ENCODE measurements around the gene MCAT. TPM values are rescaled to one million over a fixed set of nuclear protein-coding genes. Genes with fewer than 3 reads are reported as not detected.
"Not testable (repeated sequence)": the region's sequence is repeated elsewhere in the genome, so short reads cannot be mapped to it uniquely, and the experiment has no call there.

MCAT gene
- polyA plus RNA-seq, 1 donor from 2014 or later, result 10.2 TPM

DNA sequence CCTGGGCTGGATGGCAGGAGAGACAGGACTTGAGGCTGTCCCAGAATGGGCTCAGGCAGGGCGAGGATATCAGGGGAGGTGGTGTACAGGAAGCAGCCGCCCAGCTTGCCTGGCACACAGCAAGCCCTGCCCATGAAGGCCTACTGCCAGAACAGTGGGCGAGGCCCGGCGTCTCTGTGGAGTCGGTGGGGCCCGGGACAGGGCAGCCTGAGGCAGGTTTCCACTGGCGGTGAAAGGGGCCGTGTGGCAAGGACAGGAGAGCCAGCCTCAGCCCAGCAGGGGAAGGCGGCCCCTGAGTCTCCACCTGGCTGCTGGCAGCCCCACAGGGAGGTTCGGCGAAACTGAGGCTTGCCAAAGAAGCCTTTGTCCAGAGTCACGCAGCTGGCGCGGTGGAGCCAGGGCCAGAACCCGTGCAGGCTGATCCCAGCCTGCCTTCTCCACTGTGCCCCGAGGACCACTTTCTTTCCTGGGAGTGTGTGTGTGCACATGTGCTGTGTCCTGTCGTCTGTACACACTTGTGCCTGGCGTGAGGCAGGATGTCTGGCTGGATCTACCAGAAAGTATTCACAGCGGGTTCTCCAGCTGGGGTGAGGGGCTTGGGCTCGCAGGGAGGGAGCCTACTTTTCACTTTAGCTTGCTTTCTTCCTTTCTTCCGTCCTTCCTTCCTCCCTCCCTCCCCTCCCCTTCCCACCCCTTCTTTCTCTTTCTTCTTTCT, 9.3 kb upstream of the MCAT start:
- no peaks in the 10 kb centered on the region for H3K36me3 Mint-ChIP-seq
- H3K9me3 Mint-ChIP-seq, result no peaks in the 10 kb centered on the region
- peak overlapping the region in 1 of 3 donors; percentile 53 for H3K27ac Mint-ChIP-seq
- peaks cover 11 to 21% (median 15%) of the 10 kb centered on the region in 3 donors for H3K4me1 Mint-ChIP-seq
- peaks cover 4% of the 10 kb centered on the region for H3K27me3 Mint-ChIP-seq
- peak overlapping the region; percentile 69 to 95 (median 89) for H3K4me3 Mint-ChIP-seq

DNA sequence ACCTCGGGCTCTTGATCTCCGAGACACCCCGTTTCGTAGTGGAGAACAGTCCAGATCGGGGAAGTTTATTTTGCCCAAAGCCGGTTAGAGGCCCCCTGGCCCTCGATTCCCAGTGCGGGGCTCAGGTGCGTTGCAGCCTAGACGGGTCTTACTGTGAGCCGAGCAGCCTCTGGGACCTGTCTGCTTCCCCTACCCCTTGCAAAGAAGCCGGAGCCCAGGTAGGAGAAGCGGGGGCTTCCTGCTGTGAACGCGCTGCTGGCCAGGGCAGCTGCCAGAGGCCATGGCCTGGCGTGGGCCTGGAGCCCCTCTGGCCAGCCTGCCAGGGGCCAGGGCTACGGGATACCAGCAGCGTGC, 8.8 kb upstream of the MCAT start:
- peak overlapping the region; percentile 69 to 95 (median 89) for H3K4me3 Mint-ChIP-seq
- no peaks in the 10 kb centered on the region for H3K9me3 Mint-ChIP-seq
- peaks cover 16 to 25% (median 18%) of the 10 kb centered on the region in 3 donors for H3K4me1 Mint-ChIP-seq
- peaks cover 4% of the 10 kb centered on the region for H3K27me3 Mint-ChIP-seq
- no peaks in the 10 kb centered on the region for H3K36me3 Mint-ChIP-seq
- peak overlapping the region in 1 of 3 donors; percentile 53 for H3K27ac Mint-ChIP-seq

DNA sequence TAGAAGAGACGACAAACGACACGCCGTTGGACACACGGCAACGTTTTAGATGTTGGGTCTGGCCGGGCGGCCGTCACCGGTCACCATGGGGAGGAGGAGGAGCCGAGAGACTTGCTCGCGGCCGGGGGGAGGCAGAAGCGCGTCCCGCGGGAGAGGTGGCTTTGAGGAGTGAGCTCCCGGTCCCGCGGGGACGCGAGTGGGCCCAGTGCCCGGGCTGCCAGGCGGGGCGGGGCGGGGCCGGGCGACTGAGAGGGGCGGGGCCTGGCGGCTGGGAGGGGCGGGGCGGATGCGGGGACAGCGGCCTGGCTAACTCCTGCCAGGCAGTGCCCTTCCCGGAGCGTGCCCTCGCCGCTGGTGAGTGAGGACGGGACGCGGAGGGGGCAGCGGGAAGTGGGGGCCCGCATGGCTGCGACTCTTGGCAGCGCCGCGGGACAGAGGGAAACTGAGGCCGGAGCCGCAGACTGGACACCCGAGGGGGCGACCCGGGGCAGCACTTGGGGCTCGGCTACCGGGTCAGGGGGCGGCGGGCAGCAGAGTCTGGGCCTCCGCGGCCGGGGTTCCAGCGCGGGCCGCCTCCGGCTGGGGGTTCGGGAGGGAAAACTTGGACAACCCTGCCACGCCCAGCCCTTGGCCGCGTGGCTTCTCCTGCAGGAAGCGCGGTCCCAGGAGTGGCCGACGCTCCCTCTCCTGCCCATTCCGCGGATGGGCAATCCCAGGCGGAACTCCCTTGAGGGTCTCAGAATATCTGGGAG, 8.2 kb upstream of the MCAT start, which contains the start of gene TSPO:
TSPO (plus strand) TSS at position 309 of the 752 bp plus-strand sequence. CDS start 7,680 bp downstream, outside the sequence.
- Mint-ChIP-seq H3K36me3 (no peaks in the 10 kb centered on the region), H3K9me3 (no peaks in the 10 kb centered on the region), H3K27me3 (peaks cover 4% of the 10 kb centered on the region), H3K4me3 (peak within 1 kb of the TSS; percentile 69 to 97 (median 90)), H3K27ac (peak within 1 kb of the TSS in 2 of 3 donors; percentile 53 to 86), H3K4me1 (peaks cover 17 to 25% (median 20%) of the 10 kb centered on the region in 3 donors)

DNA sequence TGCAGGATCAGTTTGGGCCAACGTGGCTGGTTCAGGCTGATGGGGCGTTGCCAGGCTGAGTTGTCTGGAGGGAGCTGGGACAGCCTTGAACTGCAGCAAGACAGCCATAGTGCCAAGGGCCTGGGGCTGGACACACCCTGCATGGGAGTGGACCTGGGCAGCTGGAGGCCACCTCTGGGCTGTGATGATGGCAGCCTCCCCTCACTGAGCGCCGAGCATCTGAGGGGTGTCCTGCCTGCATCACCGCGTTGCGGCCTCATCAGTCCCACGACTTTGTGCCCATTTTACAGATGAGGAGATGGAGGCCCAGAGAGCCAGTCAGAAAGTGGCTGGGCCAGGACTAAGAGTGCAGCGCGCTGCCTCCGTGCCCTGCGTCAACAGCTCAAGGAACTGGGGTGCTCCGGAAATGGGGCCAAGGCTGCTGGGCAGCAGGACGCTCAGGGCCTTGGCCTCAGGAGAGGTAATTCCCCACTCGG, 7.6 kb upstream of the MCAT start:
- Mint-ChIP-seq H3K4me3 (peak overlapping the region; percentile 65 to 97 (median 90)), H3K9me3 (no peaks in the 10 kb centered on the region), H3K27me3 (peaks cover 4% of the 10 kb centered on the region), H3K27ac (peak overlapping the region in 1 of 3 donors; percentile 86), H3K4me1 (peaks cover 17 to 25% (median 21%) of the 10 kb centered on the region in 3 donors), H3K36me3 (no peaks in the 10 kb centered on the region)

DNA sequence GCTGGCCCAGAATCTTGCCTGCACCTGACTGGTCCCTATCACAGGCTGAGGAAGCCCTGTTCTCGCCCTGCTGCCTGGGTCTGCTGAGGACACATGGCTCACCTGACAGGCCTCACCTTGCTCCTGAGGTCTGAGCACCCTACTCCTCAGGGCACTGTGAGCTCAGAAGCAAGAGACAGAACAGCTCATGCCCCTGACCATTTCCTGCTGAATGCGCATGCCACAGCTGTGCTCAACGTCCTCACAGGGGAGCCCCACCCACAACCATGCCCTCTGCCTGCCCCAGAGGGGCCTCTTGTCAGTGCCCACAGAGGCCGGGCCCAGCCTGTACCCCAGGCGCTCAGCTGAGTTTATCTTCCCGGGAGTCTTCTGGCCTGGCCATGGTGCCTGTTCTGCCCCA, 5.4 kb upstream of the MCAT start:
- peaks cover 17 to 26% (median 25%) of the 10 kb centered on the region in 3 donors for H3K4me1 Mint-ChIP-seq
- H3K4me3 Mint-ChIP-seq, result peak overlapping the region in 3 of 4 donors; percentile 59 to 91 (median 65)
- no peaks in the 10 kb centered on the region for H3K9me3 Mint-ChIP-seq
- H3K27ac Mint-ChIP-seq, result peak overlapping the region in 2 of 3 donors; percentile 23 to 96
- no peaks in the 10 kb centered on the region for H3K36me3 Mint-ChIP-seq
- peaks cover 4% of the 10 kb centered on the region for H3K27me3 Mint-ChIP-seq

DNA sequence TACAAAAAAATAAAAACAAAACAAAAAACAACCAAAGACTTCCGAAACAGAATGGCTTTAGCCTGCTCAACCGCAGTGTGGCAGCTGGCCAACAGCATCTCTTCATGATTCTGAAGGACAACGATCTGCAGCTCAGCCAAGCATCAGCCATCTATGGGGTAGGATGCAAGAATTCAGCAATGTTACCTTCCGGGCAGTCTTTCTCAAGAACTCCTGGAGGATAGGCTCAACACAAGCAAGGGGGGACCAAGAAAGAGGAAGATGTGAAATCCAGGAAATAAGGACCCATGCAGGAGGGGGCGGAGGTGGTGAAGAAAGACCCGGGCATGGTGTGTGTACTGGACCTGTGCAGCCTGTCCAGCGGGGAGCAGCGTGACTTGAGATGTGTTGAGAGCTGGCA, 4.6 kb upstream of the MCAT start:
- peak overlapping the region; percentile 39 to 91 (median 72) for H3K4me3 Mint-ChIP-seq
- no peaks in the 10 kb centered on the region for H3K9me3 Mint-ChIP-seq
- peak overlapping the region; percentile 23 to 96 (median 95) for H3K27ac Mint-ChIP-seq
- peaks cover 3% of the 10 kb centered on the region for H3K27me3 Mint-ChIP-seq
- H3K36me3 Mint-ChIP-seq, result no peaks in the 10 kb centered on the region
- peaks cover 17 to 27% (median 23%) of the 10 kb centered on the region in 3 donors for H3K4me1 Mint-ChIP-seq

DNA sequence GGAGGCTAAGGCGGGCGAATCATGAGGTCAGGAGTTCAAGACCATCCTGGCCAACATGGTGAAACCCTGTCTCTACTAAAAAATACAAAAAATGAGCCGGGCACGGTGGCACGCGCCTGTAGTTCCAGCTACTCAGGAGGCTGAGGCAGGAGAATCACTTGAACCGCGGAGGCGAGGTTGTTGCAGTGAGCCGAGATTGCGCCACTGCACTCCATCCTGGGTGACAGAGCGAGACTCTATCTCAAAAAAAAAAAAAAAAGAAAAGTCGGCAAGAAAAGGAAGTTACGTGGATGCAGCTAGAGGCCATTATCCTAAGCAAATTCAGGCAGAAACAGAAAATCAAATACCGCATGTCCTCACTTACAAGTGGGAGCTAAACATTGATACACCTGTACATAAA, 3.1 kb upstream of the MCAT start:
- Mint-ChIP-seq H3K4me3 (peak overlapping the region in 1 of 4 donors; percentile 5), H3K27ac (peak overlapping the region in 2 of 3 donors; percentile 2 to 96), H3K4me1 (peaks cover 17 to 30% (median 23%) of the 10 kb centered on the region in 3 donors)
- not testable (repeated sequence) for H3K9me3 Mint-ChIP-seq, H3K36me3 Mint-ChIP-seq, H3K27me3 Mint-ChIP-seq

DNA sequence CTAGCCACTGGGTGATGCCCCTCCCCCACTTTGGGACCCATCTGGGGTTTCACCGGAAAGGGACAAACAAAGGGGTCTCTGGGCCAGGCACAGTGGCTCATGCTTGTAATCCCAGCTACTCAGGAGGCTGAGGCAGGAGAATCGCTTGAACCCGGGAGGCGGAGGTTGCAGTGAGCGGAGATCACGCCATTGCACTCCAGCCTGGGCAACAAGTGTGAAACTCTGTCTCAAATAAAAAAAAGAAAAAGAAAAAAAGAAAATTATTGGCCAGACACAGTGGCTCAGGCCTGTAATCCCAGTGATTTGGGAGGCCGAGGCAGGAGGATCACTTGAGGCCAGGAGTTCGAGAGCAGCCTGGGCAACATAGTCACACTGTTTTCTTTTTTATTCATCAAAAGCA, 2.2 kb upstream of the MCAT start:
- Mint-ChIP-seq H3K4me3 (peak overlapping the region in 1 of 4 donors; percentile 43), H3K27ac (peak overlapping the region in 1 of 3 donors; percentile 63), H3K4me1 (peaks cover 17 to 29% (median 26%) of the 10 kb centered on the region in 3 donors)
- H3K9me3 Mint-ChIP-seq, H3K36me3 Mint-ChIP-seq, H3K27me3 Mint-ChIP-seq: not testable (repeated sequence)

DNA sequence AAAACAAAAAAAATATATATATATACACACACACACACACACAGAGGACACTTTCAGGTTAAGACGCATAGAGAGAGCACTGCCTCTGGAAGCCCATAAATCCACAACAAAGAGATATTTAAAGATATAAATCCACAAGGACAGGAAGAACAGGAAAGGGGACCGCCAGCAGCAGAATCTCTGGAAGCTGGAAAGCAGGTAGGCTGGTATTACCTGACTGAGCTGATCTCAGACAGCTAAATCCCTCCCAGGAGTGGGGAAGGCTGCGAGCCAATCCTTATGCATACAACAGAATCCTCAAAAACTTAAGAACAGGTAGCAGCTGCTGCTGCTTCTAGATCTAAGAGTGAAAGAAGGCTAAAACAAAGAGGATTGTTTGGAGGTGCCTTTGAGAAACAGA, 1.8 kb upstream of the MCAT start:
- H3K27me3 Mint-ChIP-seq, result no peaks in the 10 kb centered on the region
- H3K4me1 Mint-ChIP-seq, result peaks cover 17 to 29% (median 26%) of the 10 kb centered on the region in 3 donors
- peak overlapping the region in 2 of 4 donors; percentile 28 to 43 for H3K4me3 Mint-ChIP-seq
- no peaks in the 10 kb centered on the region for H3K9me3 Mint-ChIP-seq
- H3K36me3 Mint-ChIP-seq, result no peaks in the 10 kb centered on the region
- peak overlapping the region in 1 of 3 donors; percentile 27 for H3K27ac Mint-ChIP-seq

DNA sequence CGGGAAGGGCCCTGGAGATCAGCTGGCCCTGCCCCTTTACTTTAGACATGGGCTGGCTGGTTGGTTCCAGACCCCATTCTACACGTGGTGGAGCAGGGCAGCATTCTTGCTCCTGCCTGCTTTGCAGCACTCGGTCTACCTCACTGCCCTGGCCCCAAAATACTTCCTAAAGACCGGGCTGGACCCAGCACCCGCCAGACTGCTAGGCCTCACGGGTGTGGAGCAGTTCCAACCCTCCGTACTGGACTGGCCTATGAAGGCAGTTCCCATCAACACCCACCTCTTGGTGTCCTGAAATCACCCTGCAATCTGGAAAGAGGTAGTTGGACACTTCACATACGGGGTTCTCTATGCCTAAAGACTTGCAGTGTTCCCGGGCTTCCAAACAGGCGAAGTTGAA, 6.4 kb downstream of the MCAT start:
- Mint-ChIP-seq H3K9me3 (no peaks in the 10 kb centered on the region), H3K4me1 (peaks cover 4 to 9% (median 9%) of the 10 kb centered on the region in 3 donors), H3K36me3 (no peaks in the 10 kb centered on the region), H3K27me3 (no peaks in the 10 kb centered on the region), H3K4me3 (no peak overlapping the region), H3K27ac (no peak overlapping the region)

DNA sequence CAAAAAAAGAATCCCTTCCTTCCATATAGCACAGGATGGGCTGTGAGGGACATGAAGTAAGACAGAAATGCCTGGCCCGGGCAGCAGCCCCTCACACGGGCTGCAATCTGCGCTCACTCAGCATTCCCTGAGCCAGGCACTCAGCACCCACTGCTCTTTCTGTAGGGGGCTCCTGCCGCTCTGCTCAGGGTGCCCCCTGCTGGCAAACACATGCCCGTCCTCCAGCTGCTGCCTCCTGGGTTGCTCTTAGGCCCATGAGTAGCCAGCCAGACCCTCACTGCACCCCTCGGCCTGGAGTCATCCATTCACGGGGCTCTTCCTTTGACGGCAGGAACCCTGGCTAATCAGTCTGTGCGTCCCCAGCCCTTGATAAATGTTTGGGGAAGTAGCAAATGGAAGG, 6.9 kb downstream of the MCAT start:
- H3K4me3 Mint-ChIP-seq, result peak overlapping the region in 1 of 4 donors; percentile 12
- no peaks in the 10 kb centered on the region for H3K9me3 Mint-ChIP-seq
- no peaks in the 10 kb centered on the region for H3K27me3 Mint-ChIP-seq
- no peaks in the 10 kb centered on the region for H3K36me3 Mint-ChIP-seq
- H3K4me1 Mint-ChIP-seq, result peaks cover 4 to 9% (median 8%) of the 10 kb centered on the region in 3 donors
- H3K27ac Mint-ChIP-seq, result no peak overlapping the region

DNA sequence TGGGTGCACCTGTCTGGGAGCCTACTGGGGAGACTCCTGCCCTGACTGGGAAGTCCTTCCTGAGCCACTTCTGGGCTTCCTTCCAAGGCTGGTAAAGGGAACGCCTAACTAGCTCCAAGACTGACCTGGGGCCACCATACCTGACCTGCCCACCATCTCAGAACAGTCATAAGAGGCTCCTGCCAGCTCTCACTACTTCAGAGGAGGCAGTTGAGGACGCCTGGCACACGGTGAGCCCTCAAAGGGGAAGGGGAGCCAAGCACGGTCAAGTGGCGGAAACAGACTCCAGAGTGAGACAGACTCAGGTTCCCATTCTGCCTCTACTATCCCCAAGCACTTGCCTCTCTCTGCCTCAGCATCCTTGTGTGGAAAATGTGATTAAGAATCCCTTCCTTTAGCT, 7.6 kb downstream of the MCAT start:
- Mint-ChIP-seq H3K4me1 (peaks cover 4 to 6% (median 5%) of the 10 kb centered on the region in 3 donors), H3K27ac (no peak overlapping the region), H3K4me3 (no peak overlapping the region), H3K27me3 (no peaks in the 10 kb centered on the region), H3K36me3 (no peaks in the 10 kb centered on the region), H3K9me3 (no peaks in the 10 kb centered on the region)

DNA sequence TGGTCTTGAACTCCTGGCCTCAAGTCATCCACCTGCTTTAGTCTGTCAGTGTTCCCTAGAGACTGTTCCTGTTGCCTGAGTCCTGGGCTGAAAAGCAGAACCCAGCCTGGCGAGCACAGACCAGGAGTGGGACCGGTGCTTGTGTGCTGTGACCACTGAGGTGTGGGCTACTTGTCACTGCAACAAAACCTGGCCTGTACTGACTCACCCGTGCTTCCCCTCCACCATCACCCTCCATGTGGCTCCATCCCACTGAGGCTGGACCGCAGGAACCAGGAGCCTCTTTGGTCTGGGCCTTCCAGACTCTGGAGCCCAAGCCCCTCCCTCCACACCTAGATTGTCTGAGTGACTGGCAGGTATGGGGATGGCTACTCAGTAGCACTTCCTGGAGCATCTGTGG, 8.6 kb downstream of the MCAT start:
- H3K27ac Mint-ChIP-seq, result no peak overlapping the region
- peaks cover 4 to 7% (median 6%) of the 10 kb centered on the region in 3 donors for H3K4me1 Mint-ChIP-seq
- peaks cover 3% of the 10 kb centered on the region for H3K27me3 Mint-ChIP-seq
- H3K36me3 Mint-ChIP-seq, result no peaks in the 10 kb centered on the region
- no peaks in the 10 kb centered on the region for H3K9me3 Mint-ChIP-seq
- no peak overlapping the region for H3K4me3 Mint-ChIP-seq

DNA sequence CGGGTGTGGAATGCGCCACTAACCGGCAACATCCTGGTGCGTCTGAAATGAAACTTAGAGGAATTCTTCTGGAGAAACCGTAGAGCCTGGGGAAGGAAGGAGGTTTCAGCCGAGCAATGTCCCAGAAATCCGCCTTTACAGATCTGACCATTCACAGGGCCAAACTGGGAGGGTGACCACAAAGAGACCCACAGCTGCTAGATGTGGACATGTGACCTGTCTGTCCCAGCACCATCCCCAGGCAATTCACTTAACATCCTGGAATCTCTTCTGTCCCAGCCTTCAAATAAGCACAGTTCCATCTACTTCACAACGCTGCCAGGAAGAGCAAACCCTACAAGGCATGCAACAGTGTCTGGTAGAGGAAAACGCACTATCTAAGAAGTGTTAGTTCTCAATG, 9.8 kb downstream of the MCAT start:
- no peak overlapping the region for H3K27ac Mint-ChIP-seq
- no peaks in the 10 kb centered on the region for H3K9me3 Mint-ChIP-seq
- peaks cover 8% of the 10 kb centered on the region for H3K27me3 Mint-ChIP-seq
- H3K36me3 Mint-ChIP-seq, result no peaks in the 10 kb centered on the region
- peaks cover 9 to 16% (median 15%) of the 10 kb centered on the region in 3 donors for H3K4me1 Mint-ChIP-seq
- no peak overlapping the region for H3K4me3 Mint-ChIP-seq

DNA sequence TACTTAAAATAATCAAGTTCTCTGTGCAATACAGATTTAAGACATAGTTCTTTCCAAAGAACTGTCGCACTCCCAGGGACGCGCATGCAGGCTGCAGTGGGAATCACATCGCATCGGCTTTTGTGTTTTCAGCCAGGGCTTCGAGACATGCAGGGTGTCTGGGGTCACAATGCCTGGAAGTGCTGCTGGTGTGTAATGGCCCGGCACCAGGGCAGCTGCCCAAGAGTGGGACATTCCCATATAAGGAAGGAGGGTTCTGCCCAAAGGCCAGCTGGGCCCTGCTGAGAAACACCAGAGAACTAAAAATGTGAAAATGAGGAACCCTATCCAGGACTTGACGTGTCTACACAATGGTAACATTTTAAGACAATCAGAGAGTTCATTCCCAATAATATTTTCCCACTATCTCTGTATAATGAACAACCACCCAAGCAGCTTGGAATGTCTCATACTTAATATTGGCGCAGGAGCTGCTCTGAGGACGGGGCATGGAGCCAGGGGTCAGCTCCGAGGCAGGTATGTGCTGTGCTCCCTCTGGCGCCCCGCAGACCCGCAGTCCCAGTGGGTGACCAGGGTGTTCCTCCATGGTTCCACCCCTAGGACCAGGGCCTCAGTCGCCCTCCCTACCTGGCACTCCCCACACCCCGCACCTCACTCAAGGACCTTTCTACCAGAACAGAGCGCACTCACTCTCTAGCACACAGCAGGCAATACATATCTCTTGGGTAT, 11.3 kb downstream of the MCAT start:
- H3K9me3 Mint-ChIP-seq, result no peaks in the 10 kb centered on the region
- no peak overlapping the region for H3K27ac Mint-ChIP-seq
- H3K36me3 Mint-ChIP-seq, result no peaks in the 10 kb centered on the region
- H3K27me3 Mint-ChIP-seq, result peaks cover 8% of the 10 kb centered on the region
- no peak overlapping the region for H3K4me3 Mint-ChIP-seq
- peaks cover 9 to 16% (median 16%) of the 10 kb centered on the region in 3 donors for H3K4me1 Mint-ChIP-seq
